Ecto neural progenitor cell (in vitro differentiated cells): ENCODE results near the gene ITIH1.

Experiments
- DNase-seq: peaks from one replicate; pipeline ENCODE4 v3.0.0-alpha.2; 2018; ENCODE audit warnings: low spot score

The ITIH1 gene

DNA sequence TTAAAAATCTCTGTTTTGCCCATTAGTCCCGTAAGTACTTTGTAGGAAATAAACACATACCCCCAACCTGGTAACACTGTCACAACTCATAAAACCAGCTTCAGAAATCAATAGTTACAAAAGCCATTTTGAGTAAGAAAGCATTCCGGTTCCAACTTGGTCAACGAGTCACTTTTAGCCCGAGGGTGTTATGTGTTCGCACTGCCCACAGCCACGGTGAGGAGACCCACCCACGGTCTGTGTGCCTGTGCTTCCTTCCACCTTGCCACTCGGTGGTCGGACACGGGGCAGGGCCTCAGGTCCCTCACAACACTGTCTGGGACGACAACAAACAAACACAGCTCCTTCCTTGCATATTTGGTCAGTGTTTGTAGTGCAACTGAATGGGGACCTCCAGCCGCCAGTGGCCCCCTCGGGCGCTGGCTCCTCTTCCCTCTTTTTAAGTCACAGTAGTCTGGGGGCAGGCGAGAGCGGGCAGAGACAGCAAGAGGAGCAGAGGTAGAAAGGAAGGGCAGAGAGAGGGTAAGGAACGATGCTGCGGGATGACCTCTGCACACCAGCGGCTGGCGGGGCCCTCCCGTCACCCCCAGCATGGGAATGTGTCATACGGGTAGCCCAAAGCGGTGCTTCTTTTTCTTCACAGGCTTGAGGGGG lies 62.6 kb downstream of the ITIH1 start:
- DNase-seq: no peak

DNA sequence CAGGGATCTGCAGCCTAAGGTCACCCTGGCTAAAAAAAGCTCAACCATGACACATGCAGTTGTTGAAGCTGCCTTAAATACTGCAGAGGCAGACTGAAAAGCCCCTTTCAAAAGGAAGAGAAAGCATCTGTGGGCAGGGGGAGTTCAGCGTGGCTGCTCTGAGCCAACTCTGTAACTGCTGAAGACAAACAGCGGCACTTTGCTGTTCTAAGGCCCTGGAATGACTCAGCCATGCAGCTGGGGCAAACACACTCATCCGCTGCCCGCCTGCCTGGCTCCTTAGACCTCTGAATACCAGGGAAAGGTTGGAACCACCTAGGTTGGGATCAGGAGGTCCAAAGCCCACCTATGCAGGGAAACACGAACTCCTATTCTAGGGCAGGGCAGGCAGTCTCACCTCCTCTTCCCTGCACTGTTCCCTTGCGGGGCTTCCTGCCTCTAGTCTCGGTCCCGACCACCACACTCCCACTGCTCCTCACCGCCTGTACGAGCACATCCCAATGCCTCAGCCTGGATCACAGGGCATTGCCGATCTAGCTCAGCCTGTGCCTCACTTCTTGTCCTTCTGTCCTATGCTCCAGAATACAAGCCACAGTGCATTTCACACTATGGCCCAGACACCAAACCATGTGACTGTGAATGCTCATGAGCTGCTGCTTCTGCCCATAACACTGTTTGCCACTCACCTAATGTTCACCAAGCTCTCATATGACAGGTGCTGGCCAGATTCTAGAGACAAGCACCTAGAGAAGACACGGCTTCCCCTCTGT lies 64.0 kb downstream of the ITIH1 start:
- DNase-seq: no peak
